Motor neuron (in vitro differentiated cells): ENCODE measurements around the gene LAMB4. TPM values are rescaled to one million over a fixed set of nuclear protein-coding genes. Genes with fewer than 3 reads are reported as not detected.

ENCODE experiments used
- ATAC-seq, 8 experiments: fragments of 200-7000 bp; cut with Tn5 transposase; replicated peaks in 6 of 8; 2 replicates each; pipeline ENCODE4 v1.8.0; 2021; ENCODE audit warnings: mild to moderate bottlenecking in 8 of 8, moderate library complexity in 8 of 8
- H3K27ac ChIP-seq, 2 donors: fragments of 250-450 bp; sonication (Bioruptor Pico); 2 replicates each; pipeline ENCODE4 v1.9.0; 2021; ENCODE audit warnings: antibody characterized with exemption in 2 of 2, mild to moderate bottlenecking in 2 of 2, moderate library complexity in 1 of 2
- H3K4me1 ChIP-seq, 2 donors: fragments of 250-450 bp; sonication (Bioruptor Pico); replicated peaks in 1 of 2; 2 replicates each; pipeline ENCODE4 v1.6.1; 2021; ENCODE audit warnings: antibody characterized with exemption in 2 of 2, mild to moderate bottlenecking in 2 of 2, moderate library complexity in 1 of 2
- H3K4me3 ChIP-seq, 5 donors: fragments of 250-450 bp; sonication (Bioruptor Pico); 2 replicates each; pipeline ENCODE4 v1.9.0; 2021; ENCODE audit warnings: antibody characterized with exemption in 5 of 5, mild to moderate bottlenecking in 5 of 5, moderate library complexity in 4 of 5
- WGBS, 10 experiments: fragments of 450-650 bp; shearing (Covaris generic); methylation state at CpG; one replicate each; pipeline ENCODE4 v1.0.0; 2022; 5-methylcytosine and 5-hydroxymethylcytosine counted together
- in situ Hi-C, 9 experiments: fragments of 400-800 bp; cut with MboI; loops; one replicate each; pipeline ENCODE4 v1.15.0; 2021; ENCODE audit warnings: low sequenced_read_pairs in 9 of 9, low pct_unique_long_range_greater_than_20kb in 2 of 9; ENCODE audit not compliant: unreplicated experiment in 9 of 9
- total RNA-seq, 8 experiments: library from RNA; unstranded; fragments of 300-600 nt; gene quantifications; 2 replicates each; pipeline versions ENCODE4 v1.2.3 to v1.2.4, GENCODE V29; 2022

Gene LAMB4
- 1 to 10 TPM in 2 of 8 experiments, under 1 TPM in 6; 0.07 to 1.2 (median 0.56) TPM for total RNA-seq

GRCh38 chr7:108130261-108130660 is at the start of gene LAMB4:
LAMB4 (minus strand) TSS chr7:108130361; CDS start chr7:108123164, 7,197 bp downstream.
- Histone ChIP-seq H3K4me3 (no peak within 1 kb of the TSS), H3K4me1 (no peaks in the 10 kb centered on the region), H3K27ac (no peak within 1 kb of the TSS)
- 57 to 100% (median 96%) methylated on average over 1 to 3 of the region's 3 CpGs; no CpG with 5 or more reads in 3 of the 10 experiments for WGBS, 10 experiments
- ATAC-seq: no peak
- in situ Hi-C loops: no loop called here

GRCh38 chr7:108178398-108178797 is 48.2 kb upstream of the LAMB4 start:
- ATAC-seq: no peak
- in situ Hi-C loops: loop anchor here in 6 of 9 experiments (25.0 kb wide), 2 partner anchors 284 to 309 kb away; partner anchors contain the start of gene NRCAM (in 4 of the 6)
- Histone ChIP-seq H3K27ac (no peak overlapping the region), H3K4me1 (peaks cover 0 to 2% of the 10 kb centered on the region in 2 donors), H3K4me3 (no peak overlapping the region)
- 20 to 100% (median 92%) methylated on average over 1 to 3 of the region's 3 CpGs; no CpG with 5 or more reads in 3 of the 10 experiments for WGBS, 10 experiments

GRCh38 chr7:108171164-108171563 is 41.0 kb upstream of the LAMB4 start:
- Histone ChIP-seq H3K4me3 (no peak overlapping the region), H3K4me1 (no peaks in the 10 kb centered on the region), H3K27ac (no peak overlapping the region)
- in situ Hi-C loops: no loop called here
- no peak for ATAC-seq
- whole genome bisulfite sequencing, 10 experiments: 87 to 100% (median 100%) methylated on average over 1 to 8 of the region's 8 CpGs; no CpG with 5 or more reads in 2 of the 10 experiments

GRCh38 chr7:108170251-108170650 is 40.1 kb upstream of the LAMB4 start:
- no peak overlapping the region for H3K4me3 ChIP-seq
- in situ Hi-C loops: no loop called here
- no peaks in the 10 kb centered on the region for H3K4me1 ChIP-seq
- H3K27ac ChIP-seq: no peak overlapping the region
- no peak for ATAC-seq
- WGBS, 10 experiments: 63 to 100% (median 71%) methylated on average over 1 to 5 of the region's 5 CpGs; no CpG with 5 or more reads in 2 of the 10 experiments

- Histone ChIP-seq H3K4me1 (no peaks in the 10 kb centered on the region), H3K27ac (no peak overlapping the region), H3K4me3 (no peak overlapping the region)
- 6 to 100% (median 88%) methylated on average over 3 to 7 of the region's 7 CpGs for WGBS, 10 experiments
- ATAC-seq: no peak
- in situ Hi-C loops: no loop called here
These were observed 37.3 kb upstream of the LAMB4 start for GRCh38 chr7:108167460-108167859.

- in situ Hi-C loops: no loop called here
- no peak for ATAC-seq
- 61 to 96% (median 85%) methylated on average over 2 to 5 of the region's 5 CpGs; no CpG with 5 or more reads in 2 of the 10 experiments for WGBS, 10 experiments
- no peaks in the 10 kb centered on the region for H3K4me1 ChIP-seq
- H3K4me3 ChIP-seq: no peak overlapping the region
- H3K27ac ChIP-seq: no peak overlapping the region
These were observed 36.5 kb upstream of the LAMB4 start for GRCh38 chr7:108166687-108167086.

- no peaks in the 10 kb centered on the region for H3K4me1 ChIP-seq
- in situ Hi-C loops: no loop called here
- no peak overlapping the region for H3K27ac ChIP-seq
- 0 to 100% (median 92%) methylated on average over 1 to 2 of the region's 2 CpGs; no CpG with 5 or more reads in 1 of the 10 experiments for WGBS, 10 experiments
- ATAC-seq: peak in 2 of 8 experiments; percentile 47 to 93
- H3K4me3 ChIP-seq: no peak overlapping the region
These were observed 35.6 kb upstream of the LAMB4 start for GRCh38 chr7:108165723-108166122.

- WGBS, 10 experiments: 66 to 88% (median 70%) methylated on average over 1 to 5 of the region's 6 CpGs; no CpG with 5 or more reads in 3 of the 10 experiments
- ATAC-seq: peak in 1 of 8 experiments; percentile 11
- no peaks in the 10 kb centered on the region for H3K4me1 ChIP-seq
- in situ Hi-C loops: no loop called here
- no peak overlapping the region for H3K4me3 ChIP-seq
- H3K27ac ChIP-seq: no peak overlapping the region
These were observed 34.8 kb upstream of the LAMB4 start for GRCh38 chr7:108164946-108165345.

- Histone ChIP-seq H3K4me3 (no peak overlapping the region), H3K27ac (no peak overlapping the region), H3K4me1 (no peaks in the 10 kb centered on the region)
- WGBS, 10 experiments: 74 to 100% (median 85%) methylated on average over 1 to 6 of the region's 6 CpGs; no CpG with 5 or more reads in 2 of the 10 experiments
- no peak for ATAC-seq
- in situ Hi-C loops: no loop called here
These were observed 34.2 kb upstream of the LAMB4 start for GRCh38 chr7:108164342-108164741.

- WGBS, 10 experiments: 0 to 100% (median 48%) methylated on average over 1 of the region's 1 CpG; no CpG with 5 or more reads in 2 of the 10 experiments
- no peak for ATAC-seq
- in situ Hi-C loops: no loop called here
- Histone ChIP-seq H3K4me1 (no peaks in the 10 kb centered on the region), H3K4me3 (no peak overlapping the region), H3K27ac (no peak overlapping the region)
These were observed 28.6 kb upstream of the LAMB4 start for GRCh38 chr7:108158776-108159175.

- H3K4me3 ChIP-seq: no peak overlapping the region
- peak in 2 of 8 experiments; percentile 28 to 65 for ATAC-seq
- H3K27ac ChIP-seq: no peak overlapping the region
- H3K4me1 ChIP-seq: no peaks in the 10 kb centered on the region
- 40 to 100% (median 90%) methylated on average over 1 to 4 of the region's 4 CpGs; no CpG with 5 or more reads in 2 of the 10 experiments for WGBS, 10 experiments
- in situ Hi-C loops: no loop called here
These were observed 27.6 kb upstream of the LAMB4 start for GRCh38 chr7:108157606-108158335.

GRCh38 chr7:108156897-108157605 is 26.9 kb upstream of the LAMB4 start:
- no peak overlapping the region for H3K27ac ChIP-seq
- no peaks in the 10 kb centered on the region for H3K4me1 ChIP-seq
- no peak for ATAC-seq
- H3K4me3 ChIP-seq: no peak overlapping the region
- 57 to 100% (median 92%) methylated on average over 1 to 3 of the region's 3 CpGs for WGBS, 10 experiments
- in situ Hi-C loops: no loop called here

GRCh38 chr7:108152198-108152597 is 22.0 kb upstream of the LAMB4 start:
- Histone ChIP-seq H3K27ac (no peak overlapping the region), H3K4me3 (no peak overlapping the region), H3K4me1 (no peaks in the 10 kb centered on the region)
- ATAC-seq: no peak
- in situ Hi-C loops: no loop called here
- WGBS, 10 experiments: 11 to 81% (median 56%) methylated on average over 1 to 3 of the region's 3 CpGs; no CpG with 5 or more reads in 1 of the 10 experiments
